OCI-LY1 (cell line): Measurements from ENCODE around the gene LYRM2.

Experiments used
- H2AFZ ChIP-seq: fragments of 200-600 bp; sonication (generic), shearing (Covaris generic); 2 replicates; pipeline ENCODE4 v1.6.0; 2014; ENCODE audit warnings: antibody characterized with exemption, mild to moderate bottlenecking, low read length
- H3F3A ChIP-seq: fragments of 200-600 bp; sonication (generic), shearing (Covaris generic); 2 replicates; pipeline ENCODE4 v1.6.0; 2014; ENCODE audit warnings: mild to moderate bottlenecking, antibody characterized with exemption, low read length, moderate library complexity; ENCODE audit not compliant: insufficient read depth
- H3K27ac ChIP-seq: fragments of 200-600 bp; sonication (generic); 2 replicates; pipeline ENCODE4 v1.5.1; 2014; ENCODE audit warnings: low read length, mixed run types, mild to moderate bottlenecking, low read depth; ENCODE audit not compliant: poor library complexity, severe bottlenecking
- H3K27me3 ChIP-seq: fragments of 200-600 bp; sonication (generic); 2 replicates; pipeline ENCODE4 v1.6.0; 2014; ENCODE audit warnings: antibody characterized with exemption, mild to moderate bottlenecking, low read length, moderate library complexity; ENCODE audit not compliant: insufficient read depth
- H3K36me3 ChIP-seq: fragments of 200-600 bp; sonication (generic); 2 replicates; pipeline ENCODE4 v1.6.1; 2014; ENCODE audit warnings: mild to moderate bottlenecking, antibody characterized with exemption, low read length, moderate library complexity, mixed read lengths; ENCODE audit not compliant: insufficient read depth
- H3K4me1 ChIP-seq: fragments of 200-600 bp; sonication (generic); 2 replicates; pipeline ENCODE4 v1.5.1; 2014; ENCODE audit warnings: mild to moderate bottlenecking, low read length, moderate library complexity; ENCODE audit not compliant: insufficient read depth, severe bottlenecking
- H3K4me2 ChIP-seq: fragments of 200-600 bp; sonication (generic), shearing (Covaris generic); 2 replicates; pipeline ENCODE4 v1.6.1; 2014; ENCODE audit warnings: low read length
- H3K4me3 ChIP-seq: fragments of 200-600 bp; sonication (generic); 2 replicates; pipeline ENCODE4 v1.5.1; 2014; ENCODE audit warnings: low read length, low read depth, mild to moderate bottlenecking, mixed read lengths; ENCODE audit not compliant: poor library complexity, severe bottlenecking
- H3K79me2 ChIP-seq: fragments of 200-600 bp; shearing (Covaris generic); 2 replicates; pipeline ENCODE4 v1.6.1; 2016; ENCODE audit warnings: mixed run types, low read length, mixed read lengths; ENCODE audit not compliant: insufficient read depth
- H3K9ac ChIP-seq: fragments of 200-600 bp; sonication (generic), shearing (Covaris generic); 2 replicates; pipeline ENCODE4 v1.6.1; 2014; ENCODE audit warnings: mild to moderate bottlenecking, low read length, mixed read lengths
- H3K9me2 ChIP-seq: fragments of 200-600 bp; sonication (generic), shearing (Covaris generic); 2 replicates; pipeline ENCODE4 v1.6.1; 2014; ENCODE audit warnings: low read depth, mild to moderate bottlenecking, low read length, mixed read lengths
- H3K9me3 ChIP-seq: fragments of 200-600 bp; shearing (Covaris generic); 2 replicates; pipeline ENCODE4 v1.6.1; 2014; ENCODE audit warnings: low read length, mixed read lengths
- H4K20me1 ChIP-seq: fragments of 200-600 bp; sonication (generic), shearing (Covaris generic); 2 replicates; pipeline ENCODE4 v1.6.0; 2016; ENCODE audit warnings: mild to moderate bottlenecking, low read length; ENCODE audit not compliant: insufficient read depth
- CTCF ChIP-seq: fragments of 200-600 bp; sonication (generic), shearing (Covaris generic); IDR thresholded peaks from 2 replicates; pipeline ENCODE4 v1.5.1; 2017; ENCODE audit warnings: mild to moderate bottlenecking, antibody characterized with exemption, low read length, moderate library complexity, mixed read lengths
- EZH2 ChIP-seq: fragments of 200-600 bp; sonication (generic), shearing (Covaris generic); IDR thresholded peaks from 2 replicates; pipeline ENCODE4 v1.8.0; 2017; ENCODE audit warnings: borderline replicate concordance, mixed run types, mild to moderate bottlenecking, antibody characterized with exemption, low read length, moderate library complexity, mixed read lengths

The LYRM2 gene

DNA sequence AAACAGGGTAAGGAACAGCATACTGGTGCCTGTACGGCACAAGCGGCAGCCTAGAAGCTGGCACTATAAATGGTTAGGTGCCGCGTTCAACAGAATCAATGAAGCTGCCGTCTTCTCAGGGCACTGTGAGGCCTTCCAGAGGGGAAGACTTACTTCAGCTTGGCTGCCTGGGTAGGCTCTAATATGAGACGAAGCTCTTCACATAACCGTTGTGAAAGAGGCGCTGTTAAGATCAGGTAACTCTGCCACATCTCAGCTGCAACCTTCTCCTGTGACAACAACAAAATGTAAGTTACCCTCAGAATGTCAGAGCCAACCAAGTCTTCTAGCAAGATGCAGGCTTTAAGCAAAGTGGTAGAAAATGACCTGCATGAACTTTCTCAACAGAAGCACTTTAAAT is 12.0 kb upstream of the LYRM2 start:
- Histone ChIP-seq H3K4me1 (no peaks in the 10 kb centered on the region), H3K4me3 (no peak overlapping the region), H3K9me2 (no peaks in the 10 kb centered on the region), H3K9ac (no peak overlapping the region), H4K20me1 (no peaks in the 10 kb centered on the region), H3K4me2 (no peak overlapping the region), H3K9me3 (no peaks in the 10 kb centered on the region), H3K79me2 (no peaks in the 10 kb centered on the region), H3K27ac (no peak overlapping the region), H2AFZ (no peak overlapping the region), H3F3A (no peaks in the 10 kb centered on the region), H3K27me3 (no peaks in the 10 kb centered on the region), H3K36me3 (peaks cover 90% of the 10 kb centered on the region)
- TF ChIP-seq EZH2 (no peak), CTCF (no peak)

- no peaks in the 10 kb centered on the region for H3F3A ChIP-seq
- no peaks in the 10 kb centered on the region for H3K4me1 ChIP-seq
- no peaks in the 10 kb centered on the region for H3K79me2 ChIP-seq
- TF ChIP-seq EZH2 (no peak), CTCF (no peak)
- H2AFZ ChIP-seq: no peak overlapping the region
- no peak overlapping the region for H3K9ac ChIP-seq
- H3K4me2 ChIP-seq: no peak overlapping the region
- H3K27ac ChIP-seq: no peak overlapping the region
- H3K36me3 ChIP-seq: peaks cover 91% of the 10 kb centered on the region
- no peaks in the 10 kb centered on the region for H3K27me3 ChIP-seq
- no peaks in the 10 kb centered on the region for H3K9me2 ChIP-seq
- H3K9me3 ChIP-seq: no peaks in the 10 kb centered on the region
- no peak overlapping the region for H3K4me3 ChIP-seq
- no peaks in the 10 kb centered on the region for H4K20me1 ChIP-seq
Measured at GRCh38 chr6:89649682-89650081, 11.1 kb upstream of the LYRM2 start.

DNA sequence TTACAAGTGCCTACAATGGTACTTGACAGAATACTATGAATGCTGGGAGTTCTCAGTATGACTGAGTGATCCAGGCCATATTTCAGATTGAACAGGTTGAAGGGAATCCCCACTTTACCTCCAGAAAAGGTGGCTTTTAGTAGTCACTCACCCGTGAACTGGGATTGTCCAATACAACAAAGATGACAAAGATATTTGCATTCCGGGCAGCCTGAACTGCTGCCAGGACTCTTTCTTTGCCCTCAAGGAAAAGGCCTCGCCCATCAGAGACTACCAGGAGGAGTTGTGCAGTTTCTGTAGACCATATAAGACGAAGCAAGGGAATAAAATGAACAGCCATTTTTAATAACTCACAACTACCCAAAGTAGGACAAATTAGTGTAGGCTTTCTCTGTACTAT is 6.3 kb upstream of the LYRM2 start:
- no peak overlapping the region for H2AFZ ChIP-seq
- no peak overlapping the region for H3K27ac ChIP-seq
- H3K36me3 ChIP-seq: peaks cover 87% of the 10 kb centered on the region
- H3K4me3 ChIP-seq: no peak overlapping the region
- no peak overlapping the region for H3K9ac ChIP-seq
- no peak overlapping the region for H3K4me2 ChIP-seq
- no peaks in the 10 kb centered on the region for H3K9me3 ChIP-seq
- H3K4me1 ChIP-seq: peaks cover 3% of the 10 kb centered on the region
- H3K79me2 ChIP-seq: no peaks in the 10 kb centered on the region
- TF ChIP-seq CTCF (no peak), EZH2 (no peak)
- no peaks in the 10 kb centered on the region for H3F3A ChIP-seq
- H4K20me1 ChIP-seq: no peaks in the 10 kb centered on the region
- H3K9me2 ChIP-seq: no peaks in the 10 kb centered on the region
- H3K27me3 ChIP-seq: no peaks in the 10 kb centered on the region
